Measurements from ENCODE around the gene ADARB1.

ADARB1 gene

DNA sequence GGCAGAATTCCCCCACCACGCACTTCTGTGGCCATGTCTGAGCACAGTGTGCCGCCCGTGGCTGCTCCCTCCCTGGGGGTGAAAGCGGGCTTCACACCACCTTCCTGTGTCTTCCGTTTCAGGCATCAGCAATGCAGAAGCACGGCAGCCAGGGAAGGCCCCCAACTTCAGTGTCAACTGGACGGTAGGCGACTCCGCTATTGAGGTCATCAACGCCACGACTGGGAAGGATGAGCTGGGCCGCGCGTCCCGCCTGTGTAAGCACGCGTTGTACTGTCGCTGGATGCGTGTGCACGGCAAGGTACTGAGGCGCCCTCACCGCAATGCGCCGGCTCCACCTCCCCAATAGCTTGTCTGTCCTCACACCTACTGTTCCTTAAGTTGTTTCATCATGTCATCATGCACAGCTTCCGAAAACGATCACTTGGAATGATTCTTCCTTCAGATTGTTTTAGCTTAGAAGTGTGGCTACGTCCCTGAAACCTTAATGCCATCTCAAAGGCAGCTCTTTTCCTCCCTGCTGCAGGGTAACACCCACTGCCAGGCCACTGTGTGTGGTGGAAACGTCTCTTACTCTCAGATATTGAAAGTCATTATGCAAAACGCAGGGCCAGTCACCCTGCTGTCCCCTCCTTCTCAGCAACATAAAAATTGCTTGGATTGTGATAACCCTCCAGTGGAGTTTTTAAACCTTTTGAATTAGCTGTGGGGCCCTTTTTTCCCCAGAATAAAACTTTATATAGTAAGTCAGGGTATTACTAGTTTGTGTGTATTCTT is 146.5 kb downstream of the ADARB1 start:
- no peak for DNase-seq (ENCODE audit: low read depth in 1 of 2, low spot score in 1 of 2)

DNA sequence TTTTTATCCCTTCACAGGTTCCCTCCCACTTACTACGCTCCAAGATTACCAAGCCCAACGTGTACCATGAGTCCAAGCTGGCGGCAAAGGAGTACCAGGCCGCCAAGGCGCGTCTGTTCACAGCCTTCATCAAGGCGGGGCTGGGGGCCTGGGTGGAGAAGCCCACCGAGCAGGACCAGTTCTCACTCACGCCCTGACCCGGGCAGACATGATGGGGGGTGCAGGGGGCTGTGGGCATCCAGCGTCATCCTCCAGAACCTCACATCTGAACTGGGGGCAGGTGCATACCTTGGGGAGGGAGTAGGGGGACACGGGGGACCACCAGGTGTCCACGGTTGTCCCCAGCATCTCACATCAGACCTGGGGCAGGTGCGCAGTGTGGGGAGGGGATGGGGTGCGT is 147.6 kb downstream of the ADARB1 start:
- DNase-seq (ENCODE audit: low read depth in 1 of 2, low spot score in 1 of 2) = no peak

GRCh38 chr21:45223236-45224185 is 149.1 kb downstream of the ADARB1 start:
- DNase-seq (ENCODE audit: low read depth in 1 of 2, low spot score in 1 of 2) = no peak

GRCh38 chr21:45224189-45224938 is 150.0 kb downstream of the ADARB1 start:
- DNase-seq (ENCODE audit: low read depth in 1 of 2, low spot score in 1 of 2) = peak in 1 of 2 donors; percentile 28

GRCh38 chr21:45225041-45225740 is 150.8 kb downstream of the ADARB1 start:
- DNase-seq (ENCODE audit: low read depth in 1 of 2, low spot score in 1 of 2) = no peak

- DNase-seq (ENCODE audit: low read depth in 1 of 2, low spot score in 1 of 2) = no peak
These were observed 151.5 kb downstream of the ADARB1 start for GRCh38 chr21:45225741-45226327.

- DNase-seq (ENCODE audit: low read depth in 1 of 2, low spot score in 1 of 2) = no peak
These were observed 152.4 kb downstream of the ADARB1 start for GRCh38 chr21:45226540-45227326.

GRCh38 chr21:45227735-45228134 is 153.4 kb downstream of the ADARB1 start:
- no peak for DNase-seq (ENCODE audit: low read depth in 1 of 2, low spot score in 1 of 2)

DNA sequence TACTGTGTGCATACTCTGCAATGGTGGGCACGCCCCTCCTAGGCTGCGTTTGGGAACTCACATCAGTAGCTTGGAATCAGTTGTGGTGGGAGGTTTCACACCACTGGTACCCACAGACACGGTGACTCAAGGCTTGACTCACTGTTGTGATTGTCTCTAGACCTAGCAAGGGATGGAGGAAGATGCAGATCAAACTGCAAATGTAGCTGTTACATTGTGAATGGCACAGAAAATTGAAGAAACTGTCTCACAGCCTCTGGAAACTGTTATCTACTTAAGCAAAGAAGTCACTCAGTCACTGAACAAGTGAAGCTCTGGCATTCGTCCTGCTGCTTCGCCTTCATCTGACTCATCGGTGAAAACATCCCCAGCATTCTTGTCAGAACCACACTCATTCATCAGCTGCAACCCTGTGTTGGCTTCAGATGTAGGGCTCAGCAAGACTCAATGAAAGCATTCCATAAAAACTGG is 153.8 kb downstream of the ADARB1 start:
- DNase-seq (ENCODE audit: low read depth in 1 of 2, low spot score in 1 of 2) = peak; percentile 24 to 71

DNA sequence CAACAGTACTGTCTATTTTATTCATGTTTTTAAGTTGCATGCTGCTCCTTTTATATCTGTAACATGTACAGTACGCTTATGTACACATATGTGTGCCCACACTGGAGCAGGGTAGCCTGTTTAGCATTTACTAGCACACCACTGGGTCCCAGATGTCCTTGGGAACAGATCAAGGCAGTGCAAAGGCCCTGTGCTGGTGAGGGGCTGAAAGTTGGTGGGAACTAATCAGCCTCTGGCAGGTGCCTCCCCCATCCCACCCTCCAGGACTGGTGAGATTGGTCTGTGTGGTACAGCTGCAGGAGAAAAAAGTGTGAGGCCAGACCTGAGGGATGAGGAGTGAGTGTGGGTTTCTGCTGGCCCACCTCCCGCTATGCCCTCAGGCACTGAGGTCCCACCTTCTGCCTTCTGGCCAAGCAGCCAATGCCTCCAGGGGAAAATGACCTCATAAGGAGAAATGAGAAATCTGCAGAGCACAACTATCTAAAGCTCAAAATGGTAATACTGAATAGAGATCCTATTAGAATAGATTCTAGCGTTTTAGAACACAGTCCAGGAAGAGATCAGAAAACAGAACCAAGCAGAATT is 154.4 kb downstream of the ADARB1 start:
- DNase-seq (ENCODE audit: low read depth in 1 of 2, low spot score in 1 of 2) = no peak

DNA sequence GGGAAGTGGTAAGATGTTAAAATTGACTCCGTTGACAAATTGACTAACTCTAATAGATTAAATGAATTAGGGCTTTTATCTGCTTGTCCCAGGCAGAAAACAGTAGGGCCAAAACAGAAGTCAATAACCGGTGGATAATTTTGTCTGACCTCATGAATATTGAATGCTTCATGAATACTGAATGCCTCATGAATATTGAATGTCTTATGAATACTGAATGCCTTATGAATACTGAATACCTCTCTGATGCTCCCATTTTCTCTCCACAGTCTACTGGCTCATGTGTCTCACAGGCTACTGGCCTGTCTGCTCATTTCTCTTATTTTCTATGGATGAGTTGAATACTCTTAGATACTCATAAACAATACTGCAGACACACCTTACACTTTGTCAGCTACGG is 157.3 kb downstream of the ADARB1 start:
- DNase-seq (ENCODE audit: low read depth in 1 of 2, low spot score in 1 of 2) = no peak

GRCh38 chr21:45234127-45234526 is 159.7 kb downstream of the ADARB1 start:
- DNase-seq (ENCODE audit: low read depth in 1 of 2, low spot score in 1 of 2) = no peak

DNA sequence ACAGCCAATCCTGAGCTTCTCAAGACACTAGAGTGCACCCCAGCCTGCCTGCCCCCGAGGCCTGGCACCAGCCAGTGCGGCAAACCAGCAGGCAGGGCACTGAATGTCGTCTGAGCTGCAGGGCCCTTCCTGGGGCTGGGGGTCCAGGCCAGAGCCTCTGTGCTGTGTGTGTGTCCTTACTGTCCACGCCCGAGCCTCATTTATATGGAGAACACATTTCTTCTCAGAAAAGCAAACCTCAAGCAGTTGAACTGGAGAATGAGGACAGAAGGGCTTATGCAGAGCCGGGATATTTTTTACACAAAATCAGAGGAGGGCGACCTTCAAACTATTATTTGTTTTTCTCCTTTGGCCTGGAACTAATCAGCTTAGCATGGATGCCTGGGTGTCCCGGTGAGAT is 160.6 kb downstream of the ADARB1 start:
- no peak for DNase-seq (ENCODE audit: low read depth in 1 of 2, low spot score in 1 of 2)

DNA sequence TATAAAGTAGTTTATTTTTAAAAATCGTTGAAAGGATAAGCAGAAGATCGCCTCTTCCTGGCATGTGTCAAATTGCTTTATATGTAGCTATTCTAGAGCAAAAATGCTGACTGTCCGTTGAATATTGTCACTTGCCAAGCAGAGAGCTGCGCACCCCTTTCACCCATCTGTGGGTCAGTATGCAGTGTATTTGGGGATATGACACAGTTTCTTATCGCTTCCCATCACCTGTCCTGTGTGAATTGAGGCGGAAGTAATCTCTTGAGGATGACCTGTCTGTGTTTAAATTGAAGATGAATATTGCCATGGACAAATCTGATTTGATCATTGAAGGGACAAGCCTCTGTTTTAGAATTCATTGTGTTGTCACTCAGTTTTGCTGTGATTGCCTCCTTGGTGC is 161.1 kb downstream of the ADARB1 start:
- no peak for DNase-seq (ENCODE audit: low read depth in 1 of 2, low spot score in 1 of 2)

- no peak for DNase-seq (ENCODE audit: low read depth in 1 of 2, low spot score in 1 of 2)
These were observed 162.1 kb downstream of the ADARB1 start for GRCh38 chr21:45236481-45236880.

DNA sequence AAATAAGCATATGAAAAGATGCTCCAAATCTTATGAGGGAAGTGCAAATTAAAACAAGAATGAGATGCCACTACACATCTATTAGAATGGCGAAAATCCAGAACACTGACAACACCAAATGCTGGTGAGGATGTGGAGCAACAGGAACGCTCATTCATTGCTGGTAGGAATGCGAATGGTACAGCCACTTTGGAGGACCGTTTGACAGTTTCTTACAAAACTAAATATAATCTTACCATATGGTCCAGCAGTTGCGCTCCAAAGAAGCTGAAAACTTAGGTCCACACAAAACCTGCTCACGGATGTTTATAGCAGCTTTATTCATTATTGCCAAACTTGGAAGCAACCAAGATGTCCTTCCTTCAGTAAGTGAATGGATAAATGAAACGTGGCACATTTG is 163.0 kb downstream of the ADARB1 start:
- DNase-seq (ENCODE audit: low read depth in 1 of 2, low spot score in 1 of 2) = no peak

DNA sequence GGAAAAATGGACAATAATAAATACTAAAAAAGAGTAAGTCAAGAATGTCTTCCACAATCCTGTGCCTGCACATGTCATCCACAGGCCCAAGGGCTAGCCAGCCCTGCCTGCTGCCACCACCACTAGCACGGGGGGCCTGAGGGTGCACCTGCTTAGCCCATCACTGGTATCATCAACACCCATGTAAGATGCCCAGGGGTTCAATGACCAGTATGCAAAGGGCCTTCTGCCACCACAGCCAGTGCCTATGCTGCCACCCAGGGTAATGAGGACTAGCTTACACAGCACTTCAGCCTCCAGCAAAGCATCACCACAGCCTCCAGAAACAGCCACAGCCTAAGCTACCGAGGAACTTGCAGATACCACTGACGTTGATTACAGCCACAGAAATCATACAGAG is 167.0 kb downstream of the ADARB1 start:
- no peak for DNase-seq (ENCODE audit: low read depth in 1 of 2, low spot score in 1 of 2)

DNA sequence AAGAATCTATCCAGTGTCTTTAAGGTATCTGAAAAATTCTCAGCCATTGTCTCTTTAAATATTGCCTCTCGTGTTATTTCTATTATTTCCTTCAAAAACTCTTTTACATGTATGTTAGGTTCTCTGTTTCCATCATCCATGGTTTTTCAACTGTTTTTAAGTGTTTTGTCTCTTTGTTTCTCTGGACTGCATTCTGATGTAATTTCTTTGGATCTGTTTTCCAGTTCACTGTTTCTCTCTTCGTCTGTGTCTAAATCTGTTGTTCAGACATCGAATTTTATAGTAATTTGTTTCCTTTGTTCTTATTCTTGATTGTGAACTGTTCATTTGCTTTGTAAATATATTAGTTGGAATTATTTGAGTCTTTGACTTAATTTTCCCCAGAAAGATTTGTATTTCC is 169.2 kb downstream of the ADARB1 start:
- no peak for DNase-seq (ENCODE audit: low read depth in 1 of 2, low spot score in 1 of 2)

DNA sequence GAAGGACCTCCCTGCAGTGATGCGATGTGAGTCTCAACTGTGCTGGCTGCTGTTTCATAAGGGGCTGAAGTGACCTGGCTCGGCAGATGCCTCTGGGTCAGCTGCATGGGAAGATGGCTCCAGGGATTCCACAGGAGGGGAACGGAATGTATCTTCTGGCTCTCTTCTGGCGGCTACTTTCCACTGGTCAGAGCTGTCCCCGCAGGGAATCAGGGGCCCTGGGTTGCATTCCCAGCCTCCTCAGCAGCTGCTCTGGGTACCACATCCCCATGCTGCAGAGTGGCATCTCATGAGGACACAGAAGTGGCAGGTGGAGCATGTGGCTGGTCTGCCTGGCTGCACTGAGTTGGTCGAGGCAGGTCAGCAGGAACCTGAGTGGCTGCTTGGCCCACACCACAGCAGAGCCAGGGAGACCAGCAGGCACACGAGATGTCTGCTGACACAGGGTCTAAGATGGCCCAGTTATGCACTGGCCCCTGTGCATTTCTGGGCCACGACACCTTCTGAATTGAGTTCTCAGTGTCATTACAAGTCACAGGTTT is 170.5 kb downstream of the ADARB1 start:
- no peak for DNase-seq (ENCODE audit: low read depth in 1 of 2, low spot score in 1 of 2)
